AG04450 (cell line): ENCODE data around the gene U2AF1L4. TPM values are rescaled to one million over a fixed set of nuclear protein-coding genes. Genes with fewer than 3 reads are reported as not detected.

Source experiments
- CTCF ChIA-PET: fragments of 300-600, 350-600 bp; formaldehyde crosslinking; extraction: SDS; loops from one replicate; lab custom pipeline; 2022; ENCODE audit warnings: antibody characterized with exemption, inconsistent platforms; lab: Charles Lee
- POLR2A ChIA-PET: fragments of 350-600 bp; formaldehyde crosslinking; extraction: SDS; loops from one replicate; lab custom pipeline; 2021; ENCODE audit warnings: antibody characterized with exemption, inconsistent platforms; lab: Yijun Ruan, JAX
- DNase-seq: peaks from one replicate; pipeline ENCODE4 v3.0.0-alpha.2; 2011; ENCODE audit warnings: low read depth, low spot score
- H3K27ac ChIP-seq: one replicate; pipeline ENCODE4 v1.5.1; 2012; ENCODE audit warnings: low read depth, low read length, control low read depth
- H3K27me3 ChIP-seq: one replicate; pipeline ENCODE4 v1.6.0; 2012; ENCODE audit warnings: low read length; ENCODE audit not compliant: control insufficient read depth, insufficient read depth
- H3K4me3 ChIP-seq: 2 replicates; pipeline ENCODE4 v1.5.1; 2011; ENCODE audit warnings: mild to moderate bottlenecking, low read depth, low read length, control low read depth
- H3K9me3 ChIP-seq: 2 replicates; pipeline ENCODE4 v1.5.1; 2012; ENCODE audit warnings: low read length; ENCODE audit not compliant: control insufficient read depth, insufficient read depth
- CTCF ChIP-seq: IDR thresholded peaks from 2 replicates; pipeline ENCODE4 v1.5.1; 2011; ENCODE audit warnings: low read depth, low read length, control low read depth, inconsistent platforms
- polyA plus RNA-seq: library from polyadenylated mRNA; depleted of rRNA; stranded (reverse); fragments of >200 nt; gene quantifications from 2 replicates; pipeline ENCODE4 v1.2.3, GENCODE V29; 2011

Gene U2AF1L4
- polyA plus RNA-seq, 1 experiment: 10.2 TPM

GRCh38 chr19:35722897-35723296, 22.3 kb downstream of the U2AF1L4 start:
- ChIA-PET CTCF (interaction anchor here (0.6 kb wide), 1 partner anchor 20 kb away, joined by 8 read pairs; no protein-coding TSS in a partner anchor), POLR2A (no interaction called here)
- no peak for DNase-seq

GRCh38 chr19:35722461-35722860, 22.8 kb downstream of the U2AF1L4 start:
- POLR2A ChIA-PET: no interaction called here
- CTCF ChIA-PET: interaction anchor here (0.6 kb wide), 1 partner anchor 21 kb away, joined by 8 read pairs; no protein-coding TSS in a partner anchor
- no peak for DNase-seq

More at GRCh38 chr19:35722897-35723296, 22.3 kb downstream of the U2AF1L4 start:
- Histone ChIP-seq H3K27me3 (no peaks in the 10 kb centered on the region), H3K9me3 (no peaks in the 10 kb centered on the region; the same call in 1 of the 2 replicates), H3K27ac (no peak overlapping the region), H3K4me3 (no peak overlapping the region)
- no peak for TF ChIP-seq CTCF

GRCh38 chr19:35721374-35721773, 23.8 kb downstream of the U2AF1L4 start:
- no peak for DNase-seq
- CTCF ChIA-PET: no interaction called here
- POLR2A ChIA-PET: no interaction called here
- TF ChIP-seq CTCF: no peak
- Histone ChIP-seq H3K27me3 (no peaks in the 10 kb centered on the region), H3K9me3 (no peaks in the 10 kb centered on the region; the same call in 1 of the 2 replicates), H3K4me3 (no peak overlapping the region), H3K27ac (no peak overlapping the region)

More at GRCh38 chr19:35722461-35722860, 22.8 kb downstream of the U2AF1L4 start:
- no peak for TF ChIP-seq CTCF
- Histone ChIP-seq H3K27ac (no peak overlapping the region), H3K9me3 (no peaks in the 10 kb centered on the region; the same call in 1 of the 2 replicates), H3K4me3 (no peak overlapping the region), H3K27me3 (no peaks in the 10 kb centered on the region)

GRCh38 chr19:35720648-35721047, 24.6 kb downstream of the U2AF1L4 start:
- Histone ChIP-seq H3K27ac (no peak overlapping the region), H3K27me3 (no peaks in the 10 kb centered on the region), H3K4me3 (no peak overlapping the region), H3K9me3 (no peaks in the 10 kb centered on the region; the same call in 1 of the 2 replicates)
- CTCF ChIA-PET: no interaction called here
- POLR2A ChIA-PET: no interaction called here
- no peak for DNase-seq
- TF ChIP-seq CTCF: no peak

GRCh38 chr19:35720163-35720524, 25.1 kb downstream of the U2AF1L4 start:
- ChIA-PET POLR2A (no interaction called here), CTCF (interaction anchor here (1.1 kb wide), 1 partner anchor 25 kb away, joined by 3 read pairs; the partner anchor contains the start of genes PSENEN and U2AF1L4)
- DNase-seq: no peak
- no peak for TF ChIP-seq CTCF
- Histone ChIP-seq H3K9me3 (no peaks in the 10 kb centered on the region; the same call in 1 of the 2 replicates), H3K4me3 (no peak overlapping the region), H3K27me3 (no peaks in the 10 kb centered on the region), H3K27ac (no peak overlapping the region)
